SU-DHL-6 (cell line): Measurements from ENCODE around the gene ORC2.
A peak's percentile ranks its signal among the peaks of the same experiment; 100 is the strongest.
"Not testable (repeated sequence)": the region's sequence is repeated elsewhere in the genome, so short reads cannot be mapped to it uniquely, and the experiment has no call there.

Experiments used
- H2AFZ ChIP-seq: fragments of 200-600 bp; sonication (generic); 2 replicates; pipeline ENCODE4 v1.6.1; 2014; ENCODE audit warnings: low read depth, mild to moderate bottlenecking, moderate library complexity, mixed read lengths, antibody characterized with exemption, low read length; ENCODE audit not compliant: severe bottlenecking
- H3F3A ChIP-seq: fragments of 200-600 bp; shearing (Covaris generic); 2 replicates; pipeline ENCODE4 v1.6.0; 2016; ENCODE audit warnings: antibody characterized with exemption, mild to moderate bottlenecking; ENCODE audit not compliant: insufficient read depth
- H3K27ac ChIP-seq: fragments of 200-600 bp; sonication (generic); 2 replicates; pipeline ENCODE4 v1.5.1; 2016; ENCODE audit warnings: low read depth, mild to moderate bottlenecking, low read length, moderate library complexity, mixed read lengths
- H3K27me3 ChIP-seq: fragments of 200-600 bp; sonication (generic), shearing (Covaris generic); 2 replicates; pipeline ENCODE4 v1.6.0; 2014; ENCODE audit warnings: mild to moderate bottlenecking, low read length
- H3K36me3 ChIP-seq: fragments of 200-600 bp; sonication (generic); 2 replicates; pipeline ENCODE4 v1.6.1; 2014; ENCODE audit warnings: mild to moderate bottlenecking, low read length, mixed read lengths
- H3K4me2 ChIP-seq: fragments of 300-600, 200-600 bp; shearing (Covaris generic), sonication (generic); 2 replicates; pipeline ENCODE4 v1.6.0; 2014; ENCODE audit warnings: low read length, low read depth, mild to moderate bottlenecking; ENCODE audit not compliant: poor library complexity, severe bottlenecking
- H3K4me3 ChIP-seq: fragments of 200-600 bp; sonication (generic); 2 replicates; pipeline ENCODE4 v1.5.1; 2014; ENCODE audit warnings: antibody characterized with exemption, low read length, mild to moderate bottlenecking, mixed read lengths; ENCODE audit not compliant: insufficient read depth, poor library complexity, severe bottlenecking
- H3K79me2 ChIP-seq: fragments of 200-600 bp; sonication (generic); 2 replicates; pipeline ENCODE4 v1.6.1; 2014; ENCODE audit warnings: mild to moderate bottlenecking, low read length, moderate library complexity; ENCODE audit not compliant: insufficient read depth
- H3K9ac ChIP-seq: fragments of 200-600 bp; sonication (generic); 2 replicates; pipeline ENCODE4 v1.7.0; 2014; ENCODE audit warnings: mild to moderate bottlenecking, low read length
- H3K9me2 ChIP-seq: fragments of 200-600 bp; sonication (generic); replicated peaks from 2 replicates; pipeline ENCODE4 v1.6.1; 2014; ENCODE audit warnings: low read length; ENCODE audit not compliant: insufficient read depth
- H3K9me3 ChIP-seq: fragments of 200-600 bp; sonication (generic); 2 replicates; pipeline ENCODE4 v1.6.1; 2014; ENCODE audit warnings: low read length, mixed read lengths; ENCODE audit not compliant: insufficient read depth
- H4K20me1 ChIP-seq: fragments of 200-600 bp; sonication (generic); 2 replicates; pipeline ENCODE4 v1.6.1; 2014; ENCODE audit warnings: low read depth, mild to moderate bottlenecking, antibody characterized with exemption, low read length, moderate library complexity, mixed read lengths
- CTCF ChIP-seq: fragments of 200-600 bp; sonication (generic); IDR thresholded peaks from one replicate; pipeline ENCODE4 v1.5.1; 2017; ENCODE audit warnings: antibody characterized with exemption, mild to moderate bottlenecking, low read length, moderate library complexity; ENCODE audit not compliant: insufficient read depth, poor library complexity, severe bottlenecking
- EZH2phosphoT487 ChIP-seq: fragments of 200-600 bp; sonication (generic), shearing (Covaris generic); conservative IDR thresholded peaks from 2 replicates; pipeline ENCODE4 v1.6.1; 2018; ENCODE audit warnings: mild to moderate bottlenecking, antibody characterized with exemption, low read length, moderate library complexity, mixed read lengths

The ORC2 gene

GRCh38 chr2:200966770-200967169, 3.3 kb upstream of the ORC2 start:
- Histone ChIP-seq H3K4me2 (no peak overlapping the region), H4K20me1 (no peaks in the 10 kb centered on the region), H2AFZ (no peak overlapping the region), H3K27ac (no peak overlapping the region), H3K79me2 (peaks cover 25% of the 10 kb centered on the region), H3K4me3 (no peak overlapping the region), H3K9ac (no peak overlapping the region), H3K9me2 (no peaks in the 10 kb centered on the region), H3K27me3 (no peaks in the 10 kb centered on the region), H3K36me3 (no peaks in the 10 kb centered on the region), H3K9me3 (no peaks in the 10 kb centered on the region), H3F3A (peaks cover 25% of the 10 kb centered on the region; the same call in 1 of the 2 replicates)
- TF ChIP-seq EZH2phosphoT487 (no peak), CTCF (no peak)

GRCh38 chr2:200964498-200964897, 1.0 kb upstream of the ORC2 start:
- Histone ChIP-seq H3K79me2 (peaks cover 48% of the 10 kb centered on the region), H3K36me3 (no peaks in the 10 kb centered on the region), H3K9ac (peak overlapping the region; percentile 70), H2AFZ (peak overlapping the region; percentile 91), H3K27ac (no peak overlapping the region), H3K9me2 (no peaks in the 10 kb centered on the region), H3K4me2 (peak overlapping the region; percentile 92), H3K9me3 (no peaks in the 10 kb centered on the region), H3K4me3 (peak overlapping the region; percentile 80), H3K27me3 (no peaks in the 10 kb centered on the region), H3F3A (peaks cover 36% of the 10 kb centered on the region; the same call in 1 of the 2 replicates), H4K20me1 (no peaks in the 10 kb centered on the region)
- TF ChIP-seq EZH2phosphoT487 = no peak
- no peak for TF ChIP-seq CTCF

GRCh38 chr2:200963918-200964252, 425 bp upstream of the ORC2 start:
- peak overlapping the region; percentile 92 for H3K4me2 ChIP-seq
- peaks cover 54% of the 10 kb centered on the region for H3K79me2 ChIP-seq
- peak overlapping the region; percentile 91 for H2AFZ ChIP-seq
- not testable (repeated sequence) for H3K9me2 ChIP-seq, H3K27me3 ChIP-seq, H4K20me1 ChIP-seq, H3K36me3 ChIP-seq, H3K9me3 ChIP-seq
- peak overlapping the region; percentile 66 for H3K27ac ChIP-seq
- peaks cover 38% of the 10 kb centered on the region for H3F3A ChIP-seq
- peak overlapping the region; percentile 70 for H3K9ac ChIP-seq
- peak overlapping the region; percentile 80 for H3K4me3 ChIP-seq

DNA sequence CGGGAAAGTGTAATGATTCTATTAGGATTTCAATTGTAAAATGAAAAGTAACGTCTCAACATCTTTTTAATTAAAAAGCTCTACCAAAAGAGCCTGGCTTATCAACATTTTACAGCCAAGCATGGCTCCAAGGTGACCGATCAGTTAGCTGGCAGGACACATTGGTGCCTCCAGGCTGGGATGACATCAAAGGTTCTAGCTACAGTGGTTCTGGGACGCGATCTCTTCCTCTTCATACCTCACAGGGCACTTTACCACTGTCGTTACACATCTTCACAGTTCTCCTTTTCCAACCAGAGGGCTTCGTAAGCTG, 693 bp downstream of the ORC2 start:
- H3F3A ChIP-seq = peaks cover 38% of the 10 kb centered on the region
- no peaks in the 10 kb centered on the region for H3K9me2 ChIP-seq
- H3K27ac ChIP-seq = peak overlapping the region; percentile 66
- H3K27me3 ChIP-seq = no peaks in the 10 kb centered on the region
- no peaks in the 10 kb centered on the region for H3K9me3 ChIP-seq
- peak overlapping the region; percentile 74 for H2AFZ ChIP-seq
- peaks cover 55% of the 10 kb centered on the region for H3K79me2 ChIP-seq
- H4K20me1 ChIP-seq = no peaks in the 10 kb centered on the region
- peak overlapping the region; percentile 86 for H3K4me2 ChIP-seq
- H3K9ac ChIP-seq = peak overlapping the region; percentile 70
- H3K4me3 ChIP-seq = peak overlapping the region; percentile 80
- no peak for TF ChIP-seq CTCF
- no peak for TF ChIP-seq EZH2phosphoT487
- peaks cover 2% of the 10 kb centered on the region; the same call in 1 of the 2 replicates for H3K36me3 ChIP-seq
